GM21526 (cell line): ENCODE measurements around the gene TNFRSF14.
"Not testable (repeated sequence)": the region's sequence is repeated elsewhere in the genome, so short reads cannot be mapped to it uniquely, and the experiment has no call there.

Source experiments
- ATAC-seq: cut with Tn5 transposase; IDR thresholded peaks from one replicate; pipeline ENCODE4 v1.9.1; 2021; ENCODE audit warnings: moderate library complexity; ENCODE audit not compliant: unreplicated experiment, low FRiP score

Gene TNFRSF14

GRCh38 chr1:2552189-2552588 is 4.0 kb upstream of the TNFRSF14 start:
- ATAC-seq = no peak

- ATAC-seq = not testable (repeated sequence)
Observed at GRCh38 chr1:2553076-2553475, 3.1 kb upstream of the TNFRSF14 start.

- ATAC-seq = no peak
Observed at GRCh38 chr1:2553871-2554620, 2.1 kb upstream of the TNFRSF14 start.

- no peak for ATAC-seq
Observed at GRCh38 chr1:2554621-2555387, 1.4 kb upstream of the TNFRSF14 start.

GRCh38 chr1:2555634-2556276 is 416 bp upstream of the TNFRSF14 start:
- no peak for ATAC-seq

- ATAC-seq = no peak
Observed at GRCh38 chr1:2556678-2557481, 709 bp downstream of the TNFRSF14 start.

GRCh38 chr1:2557482-2558400 is 1.6 kb downstream of the TNFRSF14 start:
- no peak for ATAC-seq

- no peak for ATAC-seq
Observed at GRCh38 chr1:2558420-2558819, 2.2 kb downstream of the TNFRSF14 start.

GRCh38 chr1:2558861-2559260 is 2.7 kb downstream of the TNFRSF14 start:
- no peak for ATAC-seq

GRCh38 chr1:2559509-2560298 is 3.5 kb downstream of the TNFRSF14 start:
- no peak for ATAC-seq

GRCh38 chr1:2560299-2561073 is 4.3 kb downstream of the TNFRSF14 start:
- ATAC-seq = no peak

GRCh38 chr1:2561446-2561845 is 5.3 kb downstream of the TNFRSF14 start:
- ATAC-seq = no peak

GRCh38 chr1:2561898-2562895 is 6.0 kb downstream of the TNFRSF14 start:
- no peak for ATAC-seq

- ATAC-seq = no peak
Observed at GRCh38 chr1:2563205-2563604, 7.0 kb downstream of the TNFRSF14 start.

GRCh38 chr1:2564006-2564814 is 8.0 kb downstream of the TNFRSF14 start:
- ATAC-seq = no peak

GRCh38 chr1:2564815-2565374 is 8.7 kb downstream of the TNFRSF14 start:
- no peak for ATAC-seq
